GM12878 (cell line): Measurements from ENCODE around the gene RRBP1. TPM values are rescaled to one million over a fixed set of nuclear protein-coding genes. Genes with fewer than 3 reads are reported as not detected.

ENCODE experiments used
- ATAC-seq: fragments of 200-7000 bp; cut with Tn5 transposase; 3 replicates; pipeline ENCODE4 v1.9.1; 2020; ENCODE audit warnings: mild to moderate bottlenecking, moderate library complexity
- BruUV-seq: library from RNA; stranded (reverse); fragments of 400-500 nt; replicated peaks from 2 replicates; lab custom pipeline; 2021; lab: Mats Ljungman, UMichigan
- CTCF ChIA-PET: fragments of 300-600 bp; sonication (Branson Sonifier 250); formaldehyde crosslinking; extraction: SDS; loops from one replicate; lab custom pipeline; 2021; ENCODE audit warnings: inconsistent platforms; lab: Yijun Ruan, JAX
- POLR2A ChIA-PET: fragments of 350-600 bp; formaldehyde crosslinking; extraction: SDS; loops from one replicate; lab custom pipeline; 2021; ENCODE audit warnings: inconsistent platforms; lab: Charles Lee
- RAD21 ChIA-PET: fragments of 300-600 bp; sonication (Branson Sonifier 250); formaldehyde crosslinking; loops from one replicate; lab custom pipeline; 2023; ENCODE audit warnings: antibody characterized with exemption; ENCODE audit not compliant: unreplicated experiment; lab: Charles Lee
- SMC1A ChIA-PET: fragments of 300-600 bp; sonication (Branson Sonifier 250); formaldehyde crosslinking; loops from one replicate; lab custom pipeline; 2023; ENCODE audit not compliant: unreplicated experiment, uncharacterized antibody; lab: Charles Lee
- DNase-seq: peaks from one replicate; pipeline ENCODE4 v3.0.0-alpha.2; 2011; ENCODE audit warnings: low read depth, low spot score
- FAIRE-seq: peaks from 3 replicates; lab custom pipeline; 2011; peaks lifted over from hg19 to GRCh38; lab: Jason Lieb, UNC
- H2AFZ ChIP-seq: 2 replicates; pipeline ENCODE4 v1.6.0; 2011; ENCODE audit warnings: low read depth, low read length, control low read depth; ENCODE audit not compliant: control insufficient read depth
- H3K27ac ChIP-seq: 2 replicates; pipeline ENCODE4 v1.5.1; 2011; ENCODE audit warnings: control low read depth; ENCODE audit not compliant: control insufficient read depth, insufficient read depth
- H3K27me3 ChIP-seq, 2 experiments: replicated peaks in 1 of 2; 2 replicates each; pipeline versions ENCODE4 v1.6.0 to v1.6.1; 2011; ENCODE audit warnings: low read length in 1 of 2; ENCODE audit not compliant: control insufficient read depth in 2 of 2, insufficient read depth in 2 of 2
- H3K36me3 ChIP-seq, 2 experiments: 2 replicates each; pipeline ENCODE4 v1.5.1; 2011; ENCODE audit warnings: low read length in 1 of 2; ENCODE audit not compliant: control insufficient read depth in 2 of 2, insufficient read depth in 2 of 2
- H3K4me1 ChIP-seq: 2 replicates; pipeline ENCODE4 v1.6.1; 2011; ENCODE audit warnings: mild to moderate bottlenecking, low read length, moderate library complexity, mixed read lengths; ENCODE audit not compliant: control insufficient read depth, insufficient read depth
- H3K4me2 ChIP-seq: 2 replicates; pipeline ENCODE4 v1.6.0; 2011; ENCODE audit warnings: control low read depth; ENCODE audit not compliant: control insufficient read depth, insufficient read depth
- H3K4me3 ChIP-seq: fragments of 200-600 bp; sonication (generic); 2 replicates; pipeline ENCODE4 v1.5.1; 2016
- H3K79me2 ChIP-seq: 2 replicates; pipeline ENCODE4 v1.6.0; 2011; ENCODE audit warnings: low read length; ENCODE audit not compliant: control insufficient read depth, insufficient read depth
- H3K9ac ChIP-seq: 2 replicates; pipeline ENCODE4 v1.8.0; 2011; ENCODE audit warnings: low read length, control low read depth, mixed read lengths; ENCODE audit not compliant: control insufficient read depth, insufficient read depth
- H3K9me3 ChIP-seq: replicated peaks from 3 replicates; pipeline ENCODE4 v1.5.1; 2011; ENCODE audit warnings: mild to moderate bottlenecking, low read length; ENCODE audit not compliant: control insufficient read depth, insufficient read depth
- H4K20me1 ChIP-seq: 2 replicates; pipeline ENCODE4 v1.6.0; 2011; ENCODE audit not compliant: control insufficient read depth, insufficient read depth
- BMI1 ChIP-seq: fragments of 450-650 bp; IDR thresholded peaks from 2 replicates; pipeline ENCODE4 v1.6.1; 2016; ENCODE audit warnings: mild to moderate bottlenecking, moderate library complexity, borderline replicate concordance
- CEBPB ChIP-seq, 2 experiments: fragments of 150-350 bp in 1 of 2; IDR thresholded peaks; 2 replicates each; pipeline ENCODE4 v1.6.1; 2012 to 2014; ENCODE audit warnings: low read depth in 2 of 2, low read length in 2 of 2, borderline replicate concordance in 1 of 2, inconsistent platforms in 1 of 2
- CEBPZ ChIP-seq: fragments of 150-350 bp; IDR thresholded peaks from 2 replicates; pipeline ENCODE4 v1.6.1; 2016; ENCODE audit warnings: low read depth, low read length
- DPF2 ChIP-seq: fragments of 450-650 bp; IDR thresholded peaks from 2 replicates; pipeline ENCODE4 v1.6.1; 2017; ENCODE audit warnings: mild to moderate bottlenecking
- E4F1 ChIP-seq: fragments of 450-650 bp; IDR thresholded peaks from 2 replicates; pipeline ENCODE4 v1.6.1; 2018; ENCODE audit warnings: borderline replicate concordance, mild to moderate bottlenecking; ENCODE audit not compliant: partially characterized antibody
- NKRF ChIP-seq: fragments of 450-650 bp; conservative IDR thresholded peaks from 2 replicates; pipeline ENCODE4 v1.6.1; 2017; ENCODE audit warnings: mild to moderate bottlenecking, moderate library complexity
- RAD21 ChIP-seq: IDR thresholded peaks from 2 replicates; pipeline ENCODE4 v1.6.1; 2011; ENCODE audit warnings: mild to moderate bottlenecking, low read depth, low read length, moderate library complexity; ENCODE audit not compliant: insufficient read depth
- RB1 ChIP-seq: fragments of 450-650 bp; formaldehyde crosslinking; IDR thresholded peaks from 2 replicates; pipeline ENCODE4 v1.6.1; 2017; ENCODE audit warnings: mild to moderate bottlenecking, borderline replicate concordance
- TCF3 ChIP-seq: IDR thresholded peaks from 2 replicates; pipeline ENCODE4 v1.6.1; 2012; ENCODE audit warnings: low read depth, mild to moderate bottlenecking, low read length, borderline replicate concordance; ENCODE audit not compliant: insufficient read depth
- ZBTB33 ChIP-seq: fragments of 450-650 bp; IDR thresholded peaks from 2 replicates; pipeline ENCODE4 v1.6.1; 2017; ENCODE audit warnings: mild to moderate bottlenecking
- ZNF217 ChIP-seq: fragments of 450-650 bp; IDR thresholded peaks from 2 replicates; pipeline ENCODE4 v1.6.1; 2017; ENCODE audit warnings: antibody characterized with exemption, mild to moderate bottlenecking
- ZNF622 ChIP-seq: fragments of 450-650 bp; IDR thresholded peaks from 2 replicates; pipeline ENCODE4 v1.6.1; 2017; ENCODE audit warnings: mild to moderate bottlenecking, inconsistent platforms
- WGBS: methylation state at CpG from one replicate; pipeline ENCODE4 v1.1.6; 2016; ENCODE audit warnings: low lambda C conversion rate; ENCODE audit not compliant: insufficient replicate concordance, insufficient coverage; ENCODE audit errors: missing lambda C conversion rate; 5-methylcytosine and 5-hydroxymethylcytosine counted together
- in situ Hi-C: fragments of 300-500 bp; cut with MboI; formaldehyde crosslinking; loops from 9 replicates; pipeline ENCODE4 v1.14.3; 2018; ENCODE audit warnings: mixed read lengths
- intact Hi-C: fragments of 100-400 bp; cut with micrococcal nuclease; formaldehyde crosslinking; loops from one replicate; pipeline ENCODE4 v1.14.2; 2022; ENCODE audit not compliant: unreplicated experiment
- polyA plus RNA-seq, 11 experiments: library from polyadenylated mRNA; depleted of rRNA in 4 of 11; unstranded in 6 of 11; stranded (reverse) in 5 of 11; fragments of >200 nt; fragmentation: Nextera tagmentation in 4 of 11; fragmentation: Illumina TruSeq in 1 of 11; extraction: Ambion mirVana in 4 of 11; extraction: Trizol in 1 of 11; gene quantifications; 1 replicate in 1 of 11; 2 replicates in 10 of 11; pipeline versions ENCODE4 v1.2.1 to v1.2.3, GENCODE V29; 2011 to 2016; ENCODE audit warnings: inconsistent platforms in 2 of 11, missing spikeins in 2 of 11, low read depth in 1 of 11
- total RNA-seq, 4 experiments: library from RNA; depleted of rRNA in 3 of 4; stranded (reverse); fragments of >200 nt in 3 of 4; fragmentation: Illumina TruSeq in 1 of 4; extraction: Trizol in 1 of 4; gene quantifications; 2 replicates each; pipeline versions ENCODE4 v1.2.1 to v1.2.3, GENCODE V29; 2013 to 2021

The RRBP1 gene
- total and polyA plus RNA-seq, 10 of the 15 experiments (the other 5 are each of a cell fraction or from before 2014, with no cell fraction given): 1.2 to 57.4 (median 24.6) TPM

- in situ Hi-C loops: no loop called here
- Histone ChIP-seq H3K36me3 (peaks cover 2 to 7% of the 10 kb centered on the region in 2 experiments; a peak in 3 of 4 replicates), H3K27me3 (no peaks in the 10 kb centered on the region), H2AFZ (no peak overlapping the region), H3K79me2 (no peaks in the 10 kb centered on the region; the same call in 1 of the 2 replicates), H3K4me1 (peaks cover 6% of the 10 kb centered on the region), H3K9ac (no peak overlapping the region), H3K27ac (no peak overlapping the region), H3K9me3 (no peaks in the 10 kb centered on the region), H3K4me2 (no peak overlapping the region), H4K20me1 (no peaks in the 10 kb centered on the region), H3K4me3 (no peak overlapping the region)
- no peak for DNase-seq
- ChIA-PET CTCF (interaction anchor here (2.7 kb wide), 1 partner anchor 246 kb away, joined by 8 read pairs; no protein-coding TSS in a partner anchor), POLR2A (no interaction called here), SMC1A (interaction anchor here (0.8 to 1.0 kb wide), 2 partner anchors 245 to 292 kb away, joined by 3 read pairs; no protein-coding TSS in a partner anchor), RAD21 (no interaction called here)
- ATAC-seq: 0 out of 3 replicates have a peak, but pooled peaks have one; percentile 18
- no peak for FAIRE-seq
- WGBS: 100% methylated on average over 2 of the region's 2 CpGs
- intact Hi-C loops: loop anchor here (10.0 kb wide), 1 partner anchor 243 kb away; no protein-coding TSS in a partner anchor
- no TSS peak for BruUV-seq
- TF ChIP-seq ZNF217 (no peak), E4F1 (no peak), ZNF622 (no peak), CEBPB (IDR thresholded peaks at IDR 0.05; ENCODE audit: borderline replicate concordance in 1 of 2, low read depth in 2 of 2, low read length in 2 of 2) (no peak), CEBPZ (no peak), NKRF (no peak), TCF3 (no peak), DPF2 (no peak), RAD21 (peak; percentile 23; the same call in 1 of the 2 replicates), BMI1 (no peak), ZBTB33 (no peak), RB1 (no peak)
Measured at GRCh38 chr20:17651760-17652388, 30.2 kb downstream of the RRBP1 start.
